ENCODE measurements around the gene RTN4. TPM values are rescaled to one million over a fixed set of nuclear protein-coding genes. Genes with fewer than 3 reads are reported as not detected.
"Not testable (repeated sequence)": the region's sequence is repeated elsewhere in the genome, so short reads cannot be mapped to it uniquely, and the experiment has no call there.

Gene RTN4
- total and polyA plus RNA-seq, 2 experiments from 2014 or later = 284 to 455 TPM

- H3K4me1 ChIP-seq (ENCODE audit: insufficient read depth) = peaks cover 12% of the 10 kb centered on the region
- no peak for DNase-seq (ENCODE audit: low spot score)
- WGBS (ENCODE audit: low lambda C conversion rate, missing lambda C conversion rate) = 79% methylated on average over 9 of the region's 9 CpGs
- H3K4me3 ChIP-seq = no peak overlapping the region
- H2AFZ ChIP-seq = no peak overlapping the region
- H3K36me3 ChIP-seq (replicated peaks; ENCODE audit: insufficient read depth, low read depth) = no peaks in the 10 kb centered on the region
- H3K4me2 ChIP-seq = no peak overlapping the region
- H3K9me3 ChIP-seq (ENCODE audit: low read depth) = no peaks in the 10 kb centered on the region
- no peaks in the 10 kb centered on the region for H3K9me2 ChIP-seq (replicated peaks; ENCODE audit: insufficient read depth)
- TF ChIP-seq EZH2phosphoT487 (IDR thresholded peaks at IDR 0.05; ENCODE audit: low read depth, severe bottlenecking, unreplicated experiment) = no peak
- TF ChIP-seq EZH2 (IDR thresholded peaks at IDR 0.05; ENCODE audit: borderline replicate concordance) = no peak
- TF ChIP-seq, protein P1, sequence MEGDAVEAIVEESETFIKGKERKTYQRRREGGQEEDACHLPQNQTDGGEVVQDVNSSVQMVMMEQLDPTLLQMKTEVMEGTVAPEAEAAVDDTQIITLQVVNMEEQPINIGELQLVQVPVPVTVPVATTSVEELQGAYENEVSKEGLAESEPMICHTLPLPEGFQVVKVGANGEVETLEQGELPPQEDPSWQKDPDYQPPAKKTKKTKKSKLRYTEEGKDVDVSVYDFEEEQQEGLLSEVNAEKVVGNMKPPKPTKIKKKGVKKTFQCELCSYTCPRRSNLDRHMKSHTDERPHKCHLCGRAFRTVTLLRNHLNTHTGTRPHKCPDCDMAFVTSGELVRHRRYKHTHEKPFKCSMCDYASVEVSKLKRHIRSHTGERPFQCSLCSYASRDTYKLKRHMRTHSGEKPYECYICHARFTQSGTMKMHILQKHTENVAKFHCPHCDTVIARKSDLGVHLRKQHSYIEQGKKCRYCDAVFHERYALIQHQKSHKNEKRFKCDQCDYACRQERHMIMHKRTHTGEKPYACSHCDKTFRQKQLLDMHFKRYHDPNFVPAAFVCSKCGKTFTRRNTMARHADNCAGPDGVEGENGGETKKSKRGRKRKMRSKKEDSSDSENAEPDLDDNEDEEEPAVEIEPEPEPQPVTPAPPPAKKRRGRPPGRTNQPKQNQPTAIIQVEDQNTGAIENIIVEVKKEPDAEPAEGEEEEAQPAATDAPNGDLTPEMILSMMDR (IDR thresholded peaks at IDR 0.05; ENCODE audit: poor library complexity) = no peak
- no peaks in the 10 kb centered on the region for H3K27me3 ChIP-seq
- peaks cover 15% of the 10 kb centered on the region for H3K79me2 ChIP-seq
- H4K20me1 ChIP-seq (ENCODE audit: insufficient read depth, poor library complexity, severe bottlenecking) = no peaks in the 10 kb centered on the region
- H3K27ac ChIP-seq = no peak overlapping the region
These were observed 5.8 kb upstream of the RTN4 start for GRCh38 chr2:55056024-55056521.

- TF ChIP-seq, protein P1 (IDR thresholded peaks at IDR 0.05; ENCODE audit: poor library complexity) = no peak
- no peak for TF ChIP-seq EZH2phosphoT487 (IDR thresholded peaks at IDR 0.05; ENCODE audit: low read depth, severe bottlenecking, unreplicated experiment)
- no peak for TF ChIP-seq EZH2 (IDR thresholded peaks at IDR 0.05; ENCODE audit: borderline replicate concordance)
- 91% methylated on average over 7 of the region's 7 CpGs for WGBS (ENCODE audit: low lambda C conversion rate, missing lambda C conversion rate)
- no peaks in the 10 kb centered on the region for H3K9me3 ChIP-seq (ENCODE audit: low read depth)
- no peak overlapping the region for H3K4me2 ChIP-seq
- H2AFZ ChIP-seq = no peak overlapping the region
- H3K4me3 ChIP-seq = no peak overlapping the region
- H3K36me3 ChIP-seq (replicated peaks; ENCODE audit: insufficient read depth, low read depth) = no peaks in the 10 kb centered on the region
- peaks cover 23% of the 10 kb centered on the region for H3K79me2 ChIP-seq
- H4K20me1 ChIP-seq (ENCODE audit: insufficient read depth, poor library complexity, severe bottlenecking) = no peaks in the 10 kb centered on the region
- no peaks in the 10 kb centered on the region for H3K9me2 ChIP-seq (replicated peaks; ENCODE audit: insufficient read depth)
- no peaks in the 10 kb centered on the region for H3K27me3 ChIP-seq
- H3K4me1 ChIP-seq (ENCODE audit: insufficient read depth) = peaks cover 12% of the 10 kb centered on the region
- DNase-seq (ENCODE audit: low spot score) = no peak
- no peak overlapping the region for H3K27ac ChIP-seq
These were observed 4.0 kb upstream of the RTN4 start for GRCh38 chr2:55054106-55054875.

DNA sequence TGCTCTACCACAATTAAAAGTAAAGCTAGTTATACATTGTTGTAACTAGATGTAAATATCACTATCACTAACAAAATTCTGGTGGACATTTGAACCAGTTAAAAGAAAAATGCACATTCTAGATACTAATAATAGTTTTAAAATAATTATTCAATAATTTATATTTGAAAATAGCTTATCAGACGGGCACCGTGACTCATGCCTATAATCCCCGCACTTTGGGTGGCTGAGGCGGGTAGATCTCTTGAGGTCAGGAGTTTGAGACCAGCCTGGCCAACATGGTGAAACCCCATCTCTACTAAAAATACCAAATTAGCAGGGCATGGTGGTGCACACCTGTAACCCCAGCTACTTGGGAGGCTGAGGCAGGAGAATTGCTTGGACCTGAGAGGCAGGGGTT is 3.0 kb upstream of the RTN4 start:
- not testable (repeated sequence) for DNase-seq (ENCODE audit: low spot score)

More for the DNA sequence above, 3.0 kb upstream of the RTN4 start:
- not testable (repeated sequence) for H2AFZ ChIP-seq; H3K9me2 ChIP-seq (replicated peaks; ENCODE audit: insufficient read depth); H3K36me3 ChIP-seq (replicated peaks; ENCODE audit: insufficient read depth, low read depth); H3K4me2 ChIP-seq; H3K9me3 ChIP-seq (ENCODE audit: low read depth); H3K27ac ChIP-seq; H3K27me3 ChIP-seq; H4K20me1 ChIP-seq (ENCODE audit: insufficient read depth, poor library complexity, severe bottlenecking); H3K4me3 ChIP-seq
- Histone ChIP-seq H3K4me1 (ENCODE audit: insufficient read depth) (peaks cover 12% of the 10 kb centered on the region), H3K79me2 (peaks cover 34% of the 10 kb centered on the region)
- WGBS (ENCODE audit: low lambda C conversion rate, missing lambda C conversion rate) = 94% methylated on average over 4 of the region's 4 CpGs
